NCI-H187 (cell line): ENCODE results near the gene ZNF471.

ENCODE experiments used
- DNase-seq, 2 experiments: peaks; one replicate each; lab custom pipeline; 2025; lab: John Stamatoyannopoulos, UW

ZNF471 gene

DNA sequence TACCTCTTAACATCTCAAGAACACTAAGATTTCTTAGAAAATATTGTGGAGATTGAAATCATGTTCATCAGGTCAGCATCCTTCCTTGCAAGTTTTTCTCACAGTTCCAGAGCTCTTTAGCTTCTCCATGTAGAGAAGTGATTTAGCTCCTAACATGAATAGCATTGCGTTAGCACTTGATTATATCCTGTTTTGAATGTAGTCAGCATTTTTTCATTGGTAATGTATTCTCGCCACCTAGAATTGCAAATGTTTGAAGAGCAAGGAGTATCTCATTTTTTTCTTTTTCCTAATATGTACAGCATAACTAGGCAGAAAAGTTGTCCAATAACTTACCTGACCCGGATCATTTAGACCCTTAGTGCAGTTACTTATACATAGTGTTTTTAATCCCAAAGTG, 66.3 kb downstream of the ZNF471 start:
- no peak for DNase-seq

DNA sequence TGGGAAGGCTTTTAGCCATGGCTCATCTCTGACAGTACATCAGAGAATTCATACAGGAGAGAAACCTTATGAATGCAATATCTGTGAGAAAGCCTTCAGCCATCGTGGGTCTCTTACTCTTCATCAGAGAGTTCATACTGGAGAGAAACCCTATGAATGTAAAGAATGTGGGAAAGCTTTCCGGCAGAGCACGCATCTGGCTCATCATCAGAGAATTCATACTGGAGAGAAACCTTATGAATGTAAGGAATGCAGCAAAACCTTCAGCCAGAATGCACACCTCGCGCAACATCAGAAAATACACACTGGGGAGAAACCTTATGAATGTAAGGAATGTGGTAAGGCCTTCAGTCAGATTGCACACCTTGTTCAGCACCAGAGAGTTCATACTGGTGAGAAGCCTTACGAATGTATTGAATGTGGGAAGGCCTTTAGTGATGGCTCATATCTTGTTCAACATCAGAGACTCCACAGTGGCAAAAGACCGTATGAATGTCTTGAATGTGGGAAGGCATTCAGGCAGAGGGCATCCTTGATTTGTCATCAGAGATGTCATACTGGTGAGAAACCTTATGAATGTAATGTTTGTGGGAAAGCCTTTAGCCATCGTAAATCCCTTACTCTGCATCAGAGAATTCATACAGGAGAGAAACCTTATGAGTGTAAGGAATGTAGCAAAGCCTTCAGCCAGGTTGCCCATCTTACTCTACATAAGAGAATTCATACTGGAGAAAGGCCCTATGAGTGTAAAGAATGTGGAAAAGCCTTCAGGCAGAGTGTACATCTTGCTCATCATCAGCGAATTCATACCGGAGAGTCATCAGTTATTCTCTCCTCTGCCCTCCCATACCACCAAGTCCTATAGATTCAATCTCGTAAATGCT, 70.3 kb downstream of the ZNF471 start:
- no peak for DNase-seq
